ENCODE data around the gene CHST9.

- TF ChIP-seq CTCF (IDR thresholded peaks at IDR 0.05) (no peak), POLR2A (IDR thresholded peaks at IDR 0.05) (no peak)
These were observed 310.8 kb downstream of the CHST9 start for GRCh38 chr18:26874283-26874682.
